ENCODE data around the gene PRPF31. TPM values are rescaled to one million over a fixed set of nuclear protein-coding genes. Genes with fewer than 3 reads are reported as not detected.

PRPF31 gene
- total RNA-seq, 1 experiment from 2014 or later, result 59.7 TPM

DNA sequence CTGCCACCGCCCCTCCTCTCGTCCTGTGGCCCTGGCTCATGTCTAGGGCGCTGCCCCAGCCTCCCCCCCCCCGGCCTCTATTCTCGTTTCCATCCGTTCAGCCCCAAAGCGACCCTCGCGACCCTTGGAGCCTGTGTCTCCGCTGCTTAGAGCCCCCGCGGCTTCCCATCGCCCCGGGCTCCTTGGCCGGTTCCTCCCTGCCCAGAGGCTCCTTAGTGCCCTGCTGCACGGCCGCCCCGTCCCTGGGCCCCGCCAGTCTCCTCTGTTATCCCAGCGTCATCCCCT, 12.8 kb downstream of the PRPF31 start:
- ChIA-PET POLR2A (no interaction called here), CTCF (no interaction called here)
- Mint-ChIP-seq H3K27ac (ENCODE audit: low read depth, unreplicated experiment) (no peak overlapping the region), H3K36me3 (ENCODE audit: insufficient read depth, unreplicated experiment) (peaks cover 52% of the 10 kb centered on the region), H3K4me3 (ENCODE audit: unreplicated experiment) (no peak overlapping the region), H3K27me3 (ENCODE audit: insufficient read depth, unreplicated experiment) (no peaks in the 10 kb centered on the region), H3K4me1 (ENCODE audit: insufficient read depth, unreplicated experiment) (no peaks in the 10 kb centered on the region), H3K9me3 (ENCODE audit: unreplicated experiment) (no peaks in the 10 kb centered on the region)
- TF ChIP-seq, protein P1, sequence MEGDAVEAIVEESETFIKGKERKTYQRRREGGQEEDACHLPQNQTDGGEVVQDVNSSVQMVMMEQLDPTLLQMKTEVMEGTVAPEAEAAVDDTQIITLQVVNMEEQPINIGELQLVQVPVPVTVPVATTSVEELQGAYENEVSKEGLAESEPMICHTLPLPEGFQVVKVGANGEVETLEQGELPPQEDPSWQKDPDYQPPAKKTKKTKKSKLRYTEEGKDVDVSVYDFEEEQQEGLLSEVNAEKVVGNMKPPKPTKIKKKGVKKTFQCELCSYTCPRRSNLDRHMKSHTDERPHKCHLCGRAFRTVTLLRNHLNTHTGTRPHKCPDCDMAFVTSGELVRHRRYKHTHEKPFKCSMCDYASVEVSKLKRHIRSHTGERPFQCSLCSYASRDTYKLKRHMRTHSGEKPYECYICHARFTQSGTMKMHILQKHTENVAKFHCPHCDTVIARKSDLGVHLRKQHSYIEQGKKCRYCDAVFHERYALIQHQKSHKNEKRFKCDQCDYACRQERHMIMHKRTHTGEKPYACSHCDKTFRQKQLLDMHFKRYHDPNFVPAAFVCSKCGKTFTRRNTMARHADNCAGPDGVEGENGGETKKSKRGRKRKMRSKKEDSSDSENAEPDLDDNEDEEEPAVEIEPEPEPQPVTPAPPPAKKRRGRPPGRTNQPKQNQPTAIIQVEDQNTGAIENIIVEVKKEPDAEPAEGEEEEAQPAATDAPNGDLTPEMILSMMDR (IDR thresholded peaks at IDR 0.05; ENCODE audit: unreplicated experiment), result no peak
- intact Hi-C loops (cut with micrococcal nuclease), result no loop called here
- DNase-seq (ENCODE audit: unreplicated experiment), result no peak
- no TSS peak for BruUV-seq (replicated peaks)

DNA sequence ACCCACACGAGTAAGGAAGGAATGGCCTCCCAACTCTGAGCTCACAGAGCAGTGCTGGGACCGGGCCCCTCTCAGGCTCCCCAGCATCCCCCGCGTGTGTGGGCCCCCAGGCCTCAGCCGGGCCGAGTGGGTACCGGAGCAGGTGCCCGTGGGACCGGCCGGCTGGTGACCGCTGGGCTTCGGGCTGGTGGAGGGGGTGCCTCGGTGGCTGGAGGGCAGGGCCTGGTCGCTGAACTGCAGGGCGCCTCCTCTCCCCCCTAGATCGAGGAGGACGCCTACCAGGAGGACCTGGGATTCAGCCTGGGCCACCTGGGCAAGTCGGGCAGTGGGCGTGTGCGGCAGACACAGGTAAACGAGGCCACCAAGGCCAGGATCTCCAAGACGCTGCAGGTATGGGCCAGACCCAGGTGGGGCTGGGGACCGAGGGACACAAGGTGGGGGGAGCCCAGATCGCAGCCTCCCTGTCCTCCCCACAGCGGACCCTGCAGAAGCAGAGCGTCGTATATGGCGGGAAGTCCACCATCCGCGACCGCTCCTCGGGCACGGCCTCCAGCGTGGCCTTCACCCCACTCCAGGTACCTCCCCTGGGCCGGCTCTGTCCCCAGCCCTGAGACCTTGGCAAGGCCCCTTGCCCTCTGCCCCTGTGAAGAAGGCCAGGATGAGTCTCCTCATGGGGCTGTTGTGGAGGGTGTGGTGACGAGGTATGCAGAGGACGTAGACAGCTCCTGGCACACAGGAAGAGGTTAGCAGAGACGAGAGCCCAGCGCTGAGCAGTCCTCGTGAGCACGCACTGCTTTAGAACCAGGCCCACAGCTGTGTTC, 13.5 kb downstream of the PRPF31 start:
- Mint-ChIP-seq H3K36me3 (ENCODE audit: insufficient read depth, unreplicated experiment) (peaks cover 52% of the 10 kb centered on the region), H3K27me3 (ENCODE audit: insufficient read depth, unreplicated experiment) (no peaks in the 10 kb centered on the region)

DNA sequence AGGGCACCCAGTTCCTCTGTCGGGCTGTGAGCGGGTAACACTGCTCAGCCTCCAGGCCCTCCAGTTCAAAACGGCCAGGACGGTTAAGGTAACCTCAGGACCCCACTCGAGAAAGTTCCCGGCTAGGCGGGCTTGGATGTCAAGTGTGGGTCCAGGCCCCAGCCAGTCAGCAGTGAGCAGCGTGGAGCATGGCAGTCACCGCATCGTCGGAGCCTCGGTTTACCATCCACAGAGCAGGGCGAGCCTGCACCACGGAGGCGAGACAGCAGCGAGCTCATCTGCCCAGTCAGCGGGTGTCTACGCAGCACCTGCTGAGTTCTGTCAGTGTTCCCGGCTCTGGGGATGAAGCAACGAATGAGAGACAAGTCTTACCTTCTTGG, 14.1 kb downstream of the PRPF31 start:
- TF ChIP-seq, protein P1 (IDR thresholded peaks at IDR 0.05; ENCODE audit: unreplicated experiment), result no peak
- ChIA-PET CTCF (interaction anchor here (0.5 to 0.7 kb wide), 2 partner anchors 13 to 187 kb away, joined by 3 to 4 read pairs; no protein-coding TSS in a partner anchor), POLR2A (interaction anchor here (0.6 kb wide), 1 partner anchor 22 kb away, joined by 4 read pairs; no protein-coding TSS in a partner anchor)
- Mint-ChIP-seq H3K4me3 (ENCODE audit: unreplicated experiment) (no peak overlapping the region), H3K27ac (ENCODE audit: low read depth, unreplicated experiment) (no peak overlapping the region), H3K27me3 (ENCODE audit: insufficient read depth, unreplicated experiment) (no peaks in the 10 kb centered on the region), H3K4me1 (ENCODE audit: insufficient read depth, unreplicated experiment) (no peaks in the 10 kb centered on the region), H3K36me3 (ENCODE audit: insufficient read depth, unreplicated experiment) (peaks cover 52% of the 10 kb centered on the region), H3K9me3 (ENCODE audit: unreplicated experiment) (no peaks in the 10 kb centered on the region)
- no peak for DNase-seq (ENCODE audit: unreplicated experiment)
- intact Hi-C loops (cut with micrococcal nuclease), result no loop called here
- BruUV-seq (replicated peaks), result no TSS peak

More for the DNA sequence above, 13.5 kb downstream of the PRPF31 start:
- no peak overlapping the region for H3K4me3 Mint-ChIP-seq (ENCODE audit: unreplicated experiment)
- CTCF ChIA-PET, result no interaction called here
- no peak for DNase-seq (ENCODE audit: unreplicated experiment)
- POLR2A ChIA-PET, result no interaction called here
- H3K9me3 Mint-ChIP-seq (ENCODE audit: unreplicated experiment), result no peaks in the 10 kb centered on the region
- TF ChIP-seq, protein P1 (IDR thresholded peaks at IDR 0.05; ENCODE audit: unreplicated experiment), result no peak
- intact Hi-C loops (cut with micrococcal nuclease), result no loop called here
- no TSS peak for BruUV-seq (replicated peaks)
- no peak overlapping the region for H3K27ac Mint-ChIP-seq (ENCODE audit: low read depth, unreplicated experiment)
- no peaks in the 10 kb centered on the region for H3K4me1 Mint-ChIP-seq (ENCODE audit: insufficient read depth, unreplicated experiment)

DNA sequence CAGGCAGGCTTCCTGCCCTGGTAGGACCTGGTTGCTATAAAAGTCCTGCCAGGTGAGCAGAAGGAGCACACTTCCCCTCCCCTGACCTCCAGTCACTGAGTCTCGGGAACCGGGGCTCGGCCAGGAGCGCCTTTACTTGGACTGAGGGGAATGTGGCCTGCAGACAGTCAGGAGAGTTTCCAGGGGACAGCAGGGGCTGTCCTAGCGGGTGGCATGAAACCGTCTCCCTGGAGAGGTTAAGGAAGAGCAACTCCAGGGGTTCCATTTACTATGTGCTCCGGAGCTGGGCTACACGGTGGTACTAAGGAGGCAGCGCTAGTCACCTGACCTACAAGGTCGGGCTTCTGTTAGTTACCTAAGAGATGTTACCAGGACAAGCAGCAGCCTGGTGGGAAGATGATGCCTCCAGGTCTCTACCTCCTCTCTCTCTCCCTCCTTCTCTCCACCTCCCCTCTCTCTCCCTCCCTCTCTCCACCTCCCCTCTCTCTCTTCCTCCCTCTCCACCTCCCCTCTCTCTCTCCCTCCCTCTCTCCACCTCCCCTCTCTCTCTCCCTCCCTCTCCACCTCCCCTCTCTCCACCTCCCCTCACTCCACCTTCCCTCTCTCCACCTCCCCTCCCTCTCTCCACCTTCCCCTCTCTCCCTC, 17.9 kb downstream of the PRPF31 start:
- no peak overlapping the region for H3K27ac Mint-ChIP-seq (ENCODE audit: low read depth, unreplicated experiment)
- no peaks in the 10 kb centered on the region for H3K9me3 Mint-ChIP-seq (ENCODE audit: unreplicated experiment)
- H3K27me3 Mint-ChIP-seq (ENCODE audit: insufficient read depth, unreplicated experiment), result no peaks in the 10 kb centered on the region
- TF ChIP-seq, protein P1 (IDR thresholded peaks at IDR 0.05; ENCODE audit: unreplicated experiment), result no peak
- no peak overlapping the region for H3K4me3 Mint-ChIP-seq (ENCODE audit: unreplicated experiment)
- peak; percentile 56 for DNase-seq (ENCODE audit: unreplicated experiment)
- POLR2A ChIA-PET, result no interaction called here
- peaks cover 6% of the 10 kb centered on the region for H3K4me1 Mint-ChIP-seq (ENCODE audit: insufficient read depth, unreplicated experiment)
- BruUV-seq (replicated peaks), result no TSS peak
- intact Hi-C loops (cut with micrococcal nuclease), result no loop called here
- CTCF ChIA-PET, result no interaction called here
- peaks cover 21% of the 10 kb centered on the region for H3K36me3 Mint-ChIP-seq (ENCODE audit: insufficient read depth, unreplicated experiment)
